Measurements from ENCODE around the gene ERP29.
"Not testable (repeated sequence)": the region's sequence is repeated elsewhere in the genome, so short reads cannot be mapped to it uniquely, and the experiment has no call there.

The ERP29 gene

DNA sequence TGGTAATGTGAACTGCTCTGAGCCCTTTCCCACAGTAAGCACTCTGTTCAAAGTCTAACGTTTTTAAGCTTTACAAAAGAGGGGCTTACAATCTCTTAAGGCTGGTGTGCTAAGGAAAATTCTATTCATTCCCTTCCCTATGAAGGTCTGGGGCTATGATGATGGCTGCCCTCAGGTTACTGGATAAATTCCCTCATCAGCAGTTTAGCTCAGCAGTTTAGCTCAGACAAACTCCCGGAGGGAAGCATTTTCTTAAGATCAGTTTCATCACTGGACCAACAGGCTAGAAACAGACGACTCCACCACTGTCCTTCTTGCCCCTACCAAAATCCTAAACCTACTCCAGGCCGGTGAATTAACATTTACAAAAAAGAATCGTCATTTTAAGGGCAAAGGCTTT, 19.1 kb downstream of the ERP29 start:
- DNase-seq (ENCODE audit: low spot score), result no peak
- in situ Hi-C loops (cut with MboI; ENCODE audit: low sequenced_read_pairs, unreplicated experiment), result no loop called here
- TF ChIP-seq, protein P1, sequence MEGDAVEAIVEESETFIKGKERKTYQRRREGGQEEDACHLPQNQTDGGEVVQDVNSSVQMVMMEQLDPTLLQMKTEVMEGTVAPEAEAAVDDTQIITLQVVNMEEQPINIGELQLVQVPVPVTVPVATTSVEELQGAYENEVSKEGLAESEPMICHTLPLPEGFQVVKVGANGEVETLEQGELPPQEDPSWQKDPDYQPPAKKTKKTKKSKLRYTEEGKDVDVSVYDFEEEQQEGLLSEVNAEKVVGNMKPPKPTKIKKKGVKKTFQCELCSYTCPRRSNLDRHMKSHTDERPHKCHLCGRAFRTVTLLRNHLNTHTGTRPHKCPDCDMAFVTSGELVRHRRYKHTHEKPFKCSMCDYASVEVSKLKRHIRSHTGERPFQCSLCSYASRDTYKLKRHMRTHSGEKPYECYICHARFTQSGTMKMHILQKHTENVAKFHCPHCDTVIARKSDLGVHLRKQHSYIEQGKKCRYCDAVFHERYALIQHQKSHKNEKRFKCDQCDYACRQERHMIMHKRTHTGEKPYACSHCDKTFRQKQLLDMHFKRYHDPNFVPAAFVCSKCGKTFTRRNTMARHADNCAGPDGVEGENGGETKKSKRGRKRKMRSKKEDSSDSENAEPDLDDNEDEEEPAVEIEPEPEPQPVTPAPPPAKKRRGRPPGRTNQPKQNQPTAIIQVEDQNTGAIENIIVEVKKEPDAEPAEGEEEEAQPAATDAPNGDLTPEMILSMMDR (IDR thresholded peaks at IDR 0.05; ENCODE audit: borderline replicate concordance, control extremely low read depth, extremely low read depth, insufficient read depth, missing control alignments), result no peak

DNA sequence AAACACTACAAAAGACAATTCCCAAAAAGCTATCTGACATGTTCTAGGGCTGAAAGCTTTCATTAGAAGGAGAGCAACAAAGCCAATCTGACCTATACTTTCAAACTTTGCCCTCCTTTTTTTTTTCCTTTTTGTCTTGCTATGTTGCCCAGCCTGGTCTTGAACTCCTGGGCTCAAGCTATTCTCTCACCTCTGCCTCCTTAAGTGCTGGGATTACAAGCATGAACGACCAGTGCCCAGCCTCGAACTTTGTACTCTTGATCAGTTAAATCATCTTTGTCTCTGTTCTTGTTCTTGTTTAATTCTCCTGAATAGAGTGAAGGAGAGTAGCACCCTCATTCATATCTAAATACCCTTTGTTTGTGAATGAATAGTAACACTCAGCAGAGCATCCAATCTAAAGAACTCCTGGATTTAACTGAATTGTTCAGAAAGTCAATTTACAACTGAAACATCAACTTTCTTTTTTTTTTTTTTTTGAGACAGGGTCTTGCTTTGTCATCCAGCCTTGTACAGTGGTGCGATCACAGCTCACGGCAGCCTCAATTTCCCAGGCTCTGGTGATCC, 22.1 kb downstream of the ERP29 start:
- TF ChIP-seq, protein P1 (IDR thresholded peaks at IDR 0.05; ENCODE audit: borderline replicate concordance, control extremely low read depth, extremely low read depth, insufficient read depth, missing control alignments), result no peak
- no peak for DNase-seq (ENCODE audit: low spot score)
- in situ Hi-C loops (cut with MboI; ENCODE audit: low sequenced_read_pairs, unreplicated experiment), result no loop called here

DNA sequence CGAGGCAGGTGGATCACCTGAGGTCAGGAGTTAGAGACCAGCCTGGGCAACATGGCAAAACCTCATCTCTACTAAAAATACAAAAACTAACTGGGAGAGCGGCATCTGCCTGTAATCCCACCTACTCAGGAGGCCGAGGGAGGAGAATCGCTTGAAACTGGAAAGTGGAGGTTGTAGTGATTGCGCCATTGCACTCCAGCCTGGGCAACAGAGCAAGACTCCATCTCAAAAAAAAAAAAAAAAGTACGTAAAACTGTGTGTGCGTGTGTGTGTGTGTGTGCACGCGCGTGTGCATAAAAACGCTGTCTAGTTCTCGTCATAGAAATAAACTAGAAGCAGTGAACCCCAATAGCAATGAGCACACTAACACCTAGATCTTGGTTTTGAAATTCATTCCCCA, 23.4 kb downstream of the ERP29 start:
- DNase-seq (ENCODE audit: low spot score); in situ Hi-C loops (cut with MboI; ENCODE audit: low sequenced_read_pairs, unreplicated experiment): not testable (repeated sequence)

DNA sequence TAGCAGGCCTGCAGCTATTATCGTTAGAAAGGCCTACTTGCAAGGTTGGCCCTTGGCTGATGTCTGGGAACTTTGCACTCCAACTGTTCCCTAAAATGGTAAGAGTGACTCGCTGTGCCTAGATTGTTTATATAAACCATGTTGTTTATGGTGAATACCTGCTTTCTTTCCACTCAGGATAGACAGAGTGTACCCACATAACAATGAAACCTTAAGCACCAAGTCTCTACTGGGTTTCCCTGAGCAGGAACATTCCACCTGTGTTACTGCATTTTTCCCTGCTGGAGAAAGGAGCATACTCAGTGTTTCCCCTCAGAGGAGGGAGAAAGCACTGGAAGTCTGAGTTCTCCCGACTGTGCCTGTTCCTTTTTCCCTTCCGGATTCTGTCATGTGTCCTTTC, 32.8 kb downstream of the ERP29 start:
- TF ChIP-seq, protein P1 (IDR thresholded peaks at IDR 0.05; ENCODE audit: borderline replicate concordance, control extremely low read depth, extremely low read depth, insufficient read depth, missing control alignments), result no peak
- in situ Hi-C loops (cut with MboI; ENCODE audit: low sequenced_read_pairs, unreplicated experiment), result no loop called here
- no peak for DNase-seq (ENCODE audit: low spot score)

DNA sequence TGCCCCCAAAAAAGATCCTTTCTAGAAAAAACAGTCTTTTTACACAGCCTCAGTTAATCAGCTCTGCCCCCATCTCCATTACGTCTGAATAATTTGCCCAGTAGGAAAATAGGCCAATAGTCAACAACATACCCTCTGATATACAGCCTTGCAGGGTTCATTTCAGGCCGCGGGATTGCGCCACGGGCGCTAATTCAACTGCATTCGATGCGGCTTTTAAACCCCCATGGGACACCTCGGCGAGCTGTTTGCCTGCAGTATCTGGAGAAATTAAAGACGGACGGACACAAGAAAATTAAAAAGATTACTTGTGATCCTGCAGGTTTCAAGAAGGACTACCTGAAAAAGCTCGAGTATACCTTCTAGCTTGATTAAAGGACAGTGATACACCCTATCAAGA, 36.1 kb downstream of the ERP29 start:
- in situ Hi-C loops (cut with MboI; ENCODE audit: low sequenced_read_pairs, unreplicated experiment), result no loop called here
- no peak for DNase-seq (ENCODE audit: low spot score)
- TF ChIP-seq, protein P1 (IDR thresholded peaks at IDR 0.05; ENCODE audit: borderline replicate concordance, control extremely low read depth, extremely low read depth, insufficient read depth, missing control alignments), result no peak

- DNase-seq (ENCODE audit: low spot score), result no peak
- TF ChIP-seq, protein P1 (IDR thresholded peaks at IDR 0.05; ENCODE audit: borderline replicate concordance, control extremely low read depth, extremely low read depth, insufficient read depth, missing control alignments), result no peak
- in situ Hi-C loops (cut with MboI; ENCODE audit: low sequenced_read_pairs, unreplicated experiment), result no loop called here
These were observed 47.9 kb downstream of the ERP29 start for GRCh38 chr12:112061137-112061536.

GRCh38 chr12:112063273-112063672, 50.0 kb downstream of the ERP29 start:
- in situ Hi-C loops (cut with MboI; ENCODE audit: low sequenced_read_pairs, unreplicated experiment), result no loop called here
- TF ChIP-seq, protein P1 (IDR thresholded peaks at IDR 0.05; ENCODE audit: borderline replicate concordance, control extremely low read depth, extremely low read depth, insufficient read depth, missing control alignments), result no peak
- no peak for DNase-seq (ENCODE audit: low spot score)
